Lower lobe of right lung (tissue), 2 donors: ENCODE measurements around the gene BAHCC1. TPM values are rescaled to one million over a fixed set of nuclear protein-coding genes. Genes with fewer than 3 reads are reported as not detected.

ENCODE experiments used
- ATAC-seq, 2 donors: fragments of 200-7000 bp; cut with Tn5 transposase; one replicate each; pipeline ENCODE4 v1.9.1; 2020 to 2022; ENCODE audit warnings: mild to moderate bottlenecking in 2 of 2, moderate library complexity in 2 of 2
- DNase-seq: peaks from one replicate; pipeline ENCODE4 v3.0.0-alpha.2; 2020
- H3K27ac ChIP-seq: fragments of 200-600 bp; one replicate; pipeline ENCODE4 v1.8.0; 2022
- H3K27me3 ChIP-seq: fragments of 200-600 bp; one replicate; pipeline ENCODE4 v1.8.0; 2022; ENCODE audit warnings: low read depth
- H3K36me3 ChIP-seq: fragments of 200-600 bp; one replicate; pipeline ENCODE4 v1.8.0; 2022; ENCODE audit warnings: mild to moderate bottlenecking
- H3K4me1 ChIP-seq: fragments of 200-600 bp; one replicate; pipeline ENCODE4 v1.8.0; 2022
- H3K4me3 ChIP-seq: fragments of 200-600 bp; one replicate; pipeline ENCODE4 v1.8.0; 2022; ENCODE audit warnings: mild to moderate bottlenecking
- H3K9me3 ChIP-seq: fragments of 200-600 bp; one replicate; pipeline ENCODE4 v1.8.0; 2022
- intact Hi-C: fragments of 100-400 bp; cut with DNase I; formaldehyde crosslinking; loops from one replicate; pipeline ENCODE4 v1.11.0; 2022
- total RNA-seq: library from RNA; stranded (reverse); fragmentation: NEBNext Ultra II Directional; extraction: Animal tissue kit (Norgen Biotek cat#: 25700); gene quantifications from one replicate; pipeline ENCODE4 v1.2.1, GENCODE V29; 2021
- TF ChIP-seq, protein P1 (sequence below): fragments of 200-600 bp; IDR thresholded peaks from one replicate; pipeline ENCODE4 v1.8.0; 2022; ENCODE audit warnings: antibody characterized with exemption, mild to moderate bottlenecking
- donor health status: DM: no; HTN: yes; CAD: no; lungs with severe emphysema.

Gene BAHCC1
- total RNA-seq, 1 donor from 2014 or later: 19.9 TPM

DNA sequence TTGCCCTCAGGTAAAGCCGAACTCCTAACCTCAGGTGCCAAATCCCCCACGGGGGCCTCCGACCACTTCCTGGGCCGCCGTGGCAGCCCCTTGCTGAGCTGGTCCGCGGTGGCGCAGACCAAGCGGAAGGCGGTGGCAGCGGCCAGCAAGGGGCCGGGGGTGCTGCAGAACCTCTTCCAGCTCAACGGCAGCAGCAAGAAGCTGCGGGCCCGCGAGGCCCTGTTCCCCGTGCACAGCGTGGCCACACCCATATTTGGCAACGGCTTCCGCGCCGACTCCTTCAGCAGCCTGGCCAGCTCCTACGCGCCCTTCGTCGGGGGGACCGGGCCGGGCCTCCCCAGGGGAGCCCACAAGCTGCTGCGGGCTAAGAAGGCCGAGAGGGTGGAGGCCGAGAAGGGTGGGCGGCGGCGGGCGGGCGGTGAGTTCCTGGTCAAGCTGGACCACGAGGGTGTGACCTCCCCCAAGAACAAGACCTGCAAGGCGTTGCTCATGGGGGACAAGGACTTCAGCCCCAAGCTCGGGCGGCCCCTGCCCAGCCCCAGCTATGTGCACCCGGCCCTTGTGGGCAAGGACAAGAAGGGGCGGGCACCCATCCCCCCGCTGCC lies 65.7 kb downstream of the BAHCC1 start:
- Histone ChIP-seq H3K9me3 (no peaks in the 10 kb centered on the region), H3K4me3 (no peak overlapping the region), H3K4me1 (no peaks in the 10 kb centered on the region), H3K36me3 (peaks cover 45% of the 10 kb centered on the region), H3K27ac (no peak overlapping the region), H3K27me3 (no peaks in the 10 kb centered on the region)
- intact Hi-C loops: no loop called here
- TF ChIP-seq, protein P1, sequence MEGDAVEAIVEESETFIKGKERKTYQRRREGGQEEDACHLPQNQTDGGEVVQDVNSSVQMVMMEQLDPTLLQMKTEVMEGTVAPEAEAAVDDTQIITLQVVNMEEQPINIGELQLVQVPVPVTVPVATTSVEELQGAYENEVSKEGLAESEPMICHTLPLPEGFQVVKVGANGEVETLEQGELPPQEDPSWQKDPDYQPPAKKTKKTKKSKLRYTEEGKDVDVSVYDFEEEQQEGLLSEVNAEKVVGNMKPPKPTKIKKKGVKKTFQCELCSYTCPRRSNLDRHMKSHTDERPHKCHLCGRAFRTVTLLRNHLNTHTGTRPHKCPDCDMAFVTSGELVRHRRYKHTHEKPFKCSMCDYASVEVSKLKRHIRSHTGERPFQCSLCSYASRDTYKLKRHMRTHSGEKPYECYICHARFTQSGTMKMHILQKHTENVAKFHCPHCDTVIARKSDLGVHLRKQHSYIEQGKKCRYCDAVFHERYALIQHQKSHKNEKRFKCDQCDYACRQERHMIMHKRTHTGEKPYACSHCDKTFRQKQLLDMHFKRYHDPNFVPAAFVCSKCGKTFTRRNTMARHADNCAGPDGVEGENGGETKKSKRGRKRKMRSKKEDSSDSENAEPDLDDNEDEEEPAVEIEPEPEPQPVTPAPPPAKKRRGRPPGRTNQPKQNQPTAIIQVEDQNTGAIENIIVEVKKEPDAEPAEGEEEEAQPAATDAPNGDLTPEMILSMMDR: no peak
- peak; percentile 19 to 40 for ATAC-seq
- peak; percentile 79 for DNase-seq

DNA sequence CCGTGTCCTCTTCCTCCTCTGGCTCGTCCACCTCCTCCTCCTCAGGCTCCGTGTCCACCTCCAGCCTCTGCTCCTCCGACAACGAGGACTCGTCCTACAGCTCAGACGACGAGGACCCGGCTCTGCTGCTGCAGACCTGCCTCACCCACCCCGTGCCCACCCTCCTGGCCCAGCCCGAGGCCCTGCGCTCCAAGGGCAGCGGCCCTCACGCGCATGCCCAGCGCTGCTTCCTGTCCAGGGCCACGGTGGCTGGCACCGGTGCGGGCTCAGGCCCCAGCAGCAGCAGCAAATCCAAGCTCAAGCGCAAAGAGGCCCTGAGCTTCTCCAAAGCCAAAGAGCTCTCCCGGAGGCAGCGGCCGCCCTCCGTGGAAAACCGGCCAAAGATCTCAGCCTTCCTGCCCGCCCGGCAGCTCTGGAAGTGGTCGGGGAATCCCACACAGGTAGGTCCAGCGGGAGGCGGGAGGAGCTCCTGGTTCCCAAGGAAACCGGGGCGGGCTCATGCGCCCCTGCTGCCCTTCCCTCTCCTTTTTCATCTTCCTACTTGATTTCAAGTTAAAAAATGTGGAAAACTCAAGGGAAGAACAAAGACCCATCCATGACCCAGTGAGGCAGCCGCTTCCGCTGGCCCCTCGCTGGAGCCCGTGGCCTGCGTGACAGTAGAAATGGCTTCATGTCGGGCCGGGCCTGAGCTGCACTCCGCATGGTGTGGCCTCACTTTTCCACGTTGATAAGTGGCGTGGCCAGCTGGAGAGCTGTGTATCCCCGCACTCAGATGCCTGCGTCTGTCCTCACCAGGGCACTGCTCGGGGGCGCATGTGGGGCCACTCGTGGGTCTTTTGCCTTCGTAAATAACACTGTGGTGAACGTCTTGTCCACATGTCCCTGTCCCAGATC lies 66.6 kb downstream of the BAHCC1 start:
- ATAC-seq (no peak), DNase-seq (no peak)
- TF ChIP-seq, protein P1: no peak
- H3K27me3 ChIP-seq: no peaks in the 10 kb centered on the region
- H3K4me1 ChIP-seq: no peaks in the 10 kb centered on the region
- no peak overlapping the region for H3K4me3 ChIP-seq
- intact Hi-C loops: no loop called here
- no peak overlapping the region for H3K27ac ChIP-seq
- no peaks in the 10 kb centered on the region for H3K9me3 ChIP-seq
- H3K36me3 ChIP-seq: peaks cover 45% of the 10 kb centered on the region

DNA sequence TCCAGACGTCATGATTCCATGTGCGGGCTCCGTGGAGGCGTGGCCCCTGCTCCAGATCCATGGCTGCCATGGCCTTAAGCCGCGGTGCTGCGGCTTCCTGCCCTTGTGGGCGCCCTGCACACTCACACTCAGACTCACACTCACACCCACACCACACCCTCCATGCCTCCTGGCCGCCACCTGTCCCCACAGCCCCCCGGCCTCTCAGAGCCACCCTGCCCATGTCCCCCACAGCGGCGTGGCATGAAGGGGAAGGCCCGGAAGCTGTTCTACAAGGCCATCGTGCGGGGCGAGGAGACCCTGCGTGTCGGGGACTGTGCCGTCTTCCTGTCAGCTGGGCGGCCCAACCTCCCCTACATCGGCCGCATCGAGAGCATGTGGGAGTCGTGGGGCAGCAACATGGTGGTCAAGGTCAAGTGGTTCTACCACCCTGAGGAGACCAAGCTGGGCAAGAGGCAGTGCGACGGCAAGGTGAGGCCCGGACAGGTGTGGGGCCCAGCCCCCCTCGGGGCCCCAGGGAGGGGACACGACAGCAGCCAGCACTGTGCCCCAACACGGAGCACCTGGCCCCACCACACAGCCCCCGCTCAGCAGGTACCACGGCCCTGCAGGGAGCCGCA lies 67.4 kb downstream of the BAHCC1 start:
- Histone ChIP-seq H3K27me3 (no peaks in the 10 kb centered on the region), H3K4me3 (no peak overlapping the region), H3K27ac (no peak overlapping the region), H3K9me3 (no peaks in the 10 kb centered on the region), H3K36me3 (peaks cover 45% of the 10 kb centered on the region), H3K4me1 (no peaks in the 10 kb centered on the region)
- intact Hi-C loops: no loop called here
- ATAC-seq (no peak), DNase-seq (no peak)
- TF ChIP-seq, protein P1: no peak

DNA sequence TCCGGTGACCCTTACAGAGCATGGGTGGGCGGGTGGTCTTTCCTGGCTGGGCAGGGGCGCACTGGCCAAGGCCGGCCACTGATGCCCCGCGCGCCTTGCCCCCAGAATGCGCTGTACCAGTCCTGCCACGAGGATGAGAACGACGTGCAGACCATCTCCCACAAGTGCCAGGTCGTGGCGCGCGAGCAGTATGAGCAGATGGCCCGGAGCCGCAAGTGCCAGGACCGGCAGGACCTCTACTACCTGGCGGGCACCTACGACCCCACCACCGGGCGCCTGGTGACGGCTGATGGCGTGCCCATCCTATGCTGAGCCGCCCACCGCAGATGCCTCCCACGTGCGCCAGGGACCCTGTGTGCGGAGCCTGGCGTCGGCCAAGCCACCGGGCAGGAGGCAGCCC lies 68.2 kb downstream of the BAHCC1 start:
- no peak overlapping the region for H3K27ac ChIP-seq
- TF ChIP-seq, protein P1: no peak
- H3K4me3 ChIP-seq: no peak overlapping the region
- H3K9me3 ChIP-seq: no peaks in the 10 kb centered on the region
- DNase-seq (no peak), ATAC-seq (no peak)
- intact Hi-C loops: no loop called here
- H3K27me3 ChIP-seq: no peaks in the 10 kb centered on the region
- peaks cover 39% of the 10 kb centered on the region for H3K36me3 ChIP-seq
- no peaks in the 10 kb centered on the region for H3K4me1 ChIP-seq

DNA sequence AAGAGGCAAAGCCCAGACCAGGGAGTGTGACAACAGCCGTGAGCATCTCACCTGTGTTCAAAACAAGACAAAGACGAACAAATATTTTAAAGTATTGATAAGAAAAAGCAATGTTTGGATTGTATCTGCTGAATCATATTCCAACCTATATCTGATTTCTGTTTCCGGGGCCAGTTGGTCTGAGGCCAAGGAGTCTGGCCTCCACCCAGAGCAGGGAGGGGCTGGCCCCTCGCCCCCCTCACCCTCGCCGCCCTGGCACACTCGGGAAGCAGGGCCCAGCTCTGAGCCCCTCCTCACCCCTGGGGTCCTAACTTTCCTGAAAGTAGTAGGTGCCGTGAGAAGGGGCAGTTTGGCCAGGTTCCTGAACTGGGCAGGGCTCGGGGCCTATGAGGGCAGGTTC lies 69.3 kb downstream of the BAHCC1 start:
- intact Hi-C loops: no loop called here
- no peak for ATAC-seq
- H3K36me3 ChIP-seq: peaks cover 30% of the 10 kb centered on the region
- no peak overlapping the region for H3K4me3 ChIP-seq
- no peaks in the 10 kb centered on the region for H3K27me3 ChIP-seq
- no peaks in the 10 kb centered on the region for H3K9me3 ChIP-seq
- DNase-seq: no peak
- H3K4me1 ChIP-seq: no peaks in the 10 kb centered on the region
- H3K27ac ChIP-seq: no peak overlapping the region
- TF ChIP-seq, protein P1: no peak
